Measurements from ENCODE around the gene SYN1. TPM values are rescaled to one million over a fixed set of nuclear protein-coding genes. Genes with fewer than 3 reads are reported as not detected.

The SYN1 gene
- total RNA-seq, 1 experiment from 2014 or later, result 0.49 TPM

DNA sequence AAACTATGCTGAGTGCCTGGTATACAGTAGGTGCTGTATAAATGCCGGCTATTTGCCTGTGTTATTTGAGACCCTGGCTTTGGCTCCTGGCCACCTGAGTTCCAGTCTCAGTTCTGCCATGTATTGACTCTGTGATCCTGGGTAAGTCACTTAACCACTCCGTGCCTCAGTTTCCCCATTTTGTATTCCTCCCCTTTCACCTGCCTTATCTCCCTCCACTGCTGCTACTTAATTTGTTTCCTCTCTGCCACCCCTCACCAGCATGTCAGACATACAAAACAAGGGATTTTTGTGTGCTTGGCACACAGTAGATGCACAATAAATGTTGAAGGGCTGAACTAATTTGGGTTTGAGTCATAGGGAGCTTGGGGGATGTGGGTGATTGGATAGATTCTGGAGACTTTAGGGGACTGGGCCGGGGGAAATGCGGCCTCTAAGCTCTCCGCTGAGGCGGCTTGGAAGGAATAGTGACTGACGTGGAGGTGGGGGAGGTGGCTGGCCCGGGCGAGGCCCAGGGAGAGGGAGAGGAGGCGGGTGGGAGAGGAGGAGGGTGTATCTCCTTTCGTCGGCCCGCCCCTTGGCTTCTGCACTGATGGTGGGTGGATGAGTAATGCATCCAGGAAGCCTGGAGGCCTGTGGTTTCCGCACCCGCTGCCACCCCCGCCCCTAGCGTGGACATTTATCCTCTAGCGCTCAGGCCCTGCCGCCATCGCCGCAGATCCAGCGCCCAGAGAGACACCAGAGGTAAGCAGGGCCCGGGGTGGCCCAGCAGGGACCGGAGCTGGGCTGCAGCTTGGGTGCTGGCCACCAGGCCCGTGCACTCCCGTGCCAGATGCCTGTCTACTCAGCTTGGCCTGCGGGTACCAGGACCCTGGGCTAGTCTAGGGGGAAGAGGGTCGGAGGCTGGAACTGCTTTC lies 37.7 kb downstream of the SYN1 start, which contains the start of gene TIMP1:
Gene TIMP1 (plus strand): TSS at position 706 of the 917 bp plus-strand sequence. CDS start 980 bp downstream, outside the sequence.
- Mint-ChIP-seq H3K36me3 (ENCODE audit: insufficient read depth, unreplicated experiment) (peaks cover 46% of the 10 kb centered on the region), H3K9me3 (ENCODE audit: unreplicated experiment) (no peaks in the 10 kb centered on the region), H3K4me3 (ENCODE audit: unreplicated experiment) (peak within 1 kb of the TSS; percentile 76), H3K27me3 (ENCODE audit: insufficient read depth, unreplicated experiment) (no peaks in the 10 kb centered on the region), H3K4me1 (ENCODE audit: insufficient read depth, unreplicated experiment) (peaks cover 24% of the 10 kb centered on the region), H3K27ac (ENCODE audit: low read depth, unreplicated experiment) (peak within 1 kb of the TSS; percentile 74)
- POLR2A ChIA-PET, result interaction anchor here (0.5 to 2.1 kb wide), 16 partner anchors 9 to 1198 kb away, joined by 3 to 21 read pairs (median 4); partner anchors contain the start of genes ELK1 and SYN1
- DNase-seq (ENCODE audit: unreplicated experiment), result peak; percentile 93
- BruUV-seq (replicated peaks), result no TSS peak
- intact Hi-C loops (cut with micrococcal nuclease), result loop anchor here (1.0 kb wide), 1 partner anchor 41 kb away; no protein-coding TSS in a partner anchor
- TF ChIP-seq, protein P1, sequence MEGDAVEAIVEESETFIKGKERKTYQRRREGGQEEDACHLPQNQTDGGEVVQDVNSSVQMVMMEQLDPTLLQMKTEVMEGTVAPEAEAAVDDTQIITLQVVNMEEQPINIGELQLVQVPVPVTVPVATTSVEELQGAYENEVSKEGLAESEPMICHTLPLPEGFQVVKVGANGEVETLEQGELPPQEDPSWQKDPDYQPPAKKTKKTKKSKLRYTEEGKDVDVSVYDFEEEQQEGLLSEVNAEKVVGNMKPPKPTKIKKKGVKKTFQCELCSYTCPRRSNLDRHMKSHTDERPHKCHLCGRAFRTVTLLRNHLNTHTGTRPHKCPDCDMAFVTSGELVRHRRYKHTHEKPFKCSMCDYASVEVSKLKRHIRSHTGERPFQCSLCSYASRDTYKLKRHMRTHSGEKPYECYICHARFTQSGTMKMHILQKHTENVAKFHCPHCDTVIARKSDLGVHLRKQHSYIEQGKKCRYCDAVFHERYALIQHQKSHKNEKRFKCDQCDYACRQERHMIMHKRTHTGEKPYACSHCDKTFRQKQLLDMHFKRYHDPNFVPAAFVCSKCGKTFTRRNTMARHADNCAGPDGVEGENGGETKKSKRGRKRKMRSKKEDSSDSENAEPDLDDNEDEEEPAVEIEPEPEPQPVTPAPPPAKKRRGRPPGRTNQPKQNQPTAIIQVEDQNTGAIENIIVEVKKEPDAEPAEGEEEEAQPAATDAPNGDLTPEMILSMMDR (IDR thresholded peaks at IDR 0.05; ENCODE audit: unreplicated experiment), result no peak
- CTCF ChIA-PET, result interaction anchor here (0.6 to 1.3 kb wide), 6 partner anchors 16 to 173 kb away, joined by 3 to 4 read pairs (median 4); no protein-coding TSS in a partner anchor

DNA sequence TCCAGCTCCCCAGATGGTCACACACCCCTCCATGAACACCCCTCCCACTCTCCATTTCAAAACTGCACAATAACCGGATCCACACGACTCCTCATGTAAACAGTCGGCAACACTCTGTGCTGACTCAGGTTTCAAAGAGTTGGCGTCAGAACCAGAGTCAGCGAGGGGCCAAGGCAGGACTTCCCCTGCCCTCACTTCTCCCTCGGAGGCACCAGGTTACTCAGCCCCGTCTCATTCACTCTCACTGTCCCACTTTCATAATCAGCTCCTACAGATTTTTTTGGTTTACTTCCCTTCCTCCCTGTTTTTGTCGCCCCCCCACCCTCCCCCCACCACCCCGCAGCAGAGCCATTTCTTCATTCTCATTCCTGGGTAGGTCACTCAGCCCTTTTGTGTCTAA lies 40.1 kb downstream of the SYN1 start:
- DNase-seq (ENCODE audit: unreplicated experiment), result peak; percentile 91
- H3K9me3 Mint-ChIP-seq (ENCODE audit: unreplicated experiment), result no peaks in the 10 kb centered on the region
- CTCF ChIA-PET, result interaction anchor here (0.7 to 1.3 kb wide), 2 partner anchors 11 to 242 kb away, joined by 3 to 4 read pairs; no protein-coding TSS in a partner anchor
- H3K4me3 Mint-ChIP-seq (ENCODE audit: unreplicated experiment), result peak overlapping the region; percentile 8
- peak overlapping the region; percentile 78 for H3K27ac Mint-ChIP-seq (ENCODE audit: low read depth, unreplicated experiment)
- H3K36me3 Mint-ChIP-seq (ENCODE audit: insufficient read depth, unreplicated experiment), result peaks cover 23% of the 10 kb centered on the region
- TF ChIP-seq, protein P1 (IDR thresholded peaks at IDR 0.05; ENCODE audit: unreplicated experiment), result no peak
- intact Hi-C loops (cut with micrococcal nuclease), result no loop called here
- no TSS peak for BruUV-seq (replicated peaks)
- POLR2A ChIA-PET, result interaction anchor here (0.8 to 1.2 kb wide), 2 partner anchors 16 to 65 kb away, joined by 3 read pairs; no protein-coding TSS in a partner anchor
- peaks cover 18% of the 10 kb centered on the region for H3K4me1 Mint-ChIP-seq (ENCODE audit: insufficient read depth, unreplicated experiment)
- H3K27me3 Mint-ChIP-seq (ENCODE audit: insufficient read depth, unreplicated experiment), result no peaks in the 10 kb centered on the region

DNA sequence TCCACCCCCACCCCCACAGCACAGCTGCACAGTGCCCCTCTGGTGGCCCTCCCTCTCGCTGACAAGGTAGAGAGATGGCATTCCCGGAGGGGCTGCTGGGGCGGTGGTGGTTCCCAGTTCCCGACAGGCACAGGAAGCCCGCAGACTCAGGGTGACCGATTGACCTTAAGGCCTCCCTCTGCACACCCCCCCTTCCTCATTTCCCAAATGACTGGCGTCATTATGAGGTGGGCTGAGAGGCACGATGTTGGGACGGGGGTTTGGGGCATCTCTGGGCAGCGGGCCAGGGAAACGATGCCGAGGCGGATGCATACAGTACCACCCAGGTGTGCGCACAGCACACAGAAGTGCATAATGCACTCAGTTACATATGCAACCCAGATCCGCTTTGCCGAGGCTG lies 41.0 kb downstream of the SYN1 start:
- TF ChIP-seq, protein P1 (IDR thresholded peaks at IDR 0.05; ENCODE audit: unreplicated experiment), result no peak
- no peak for DNase-seq (ENCODE audit: unreplicated experiment)
- ChIA-PET POLR2A (no interaction called here), CTCF (interaction anchor here (1.3 kb wide), 1 partner anchor 10 kb away, joined by 4 read pairs; no protein-coding TSS in a partner anchor)
- no peaks in the 10 kb centered on the region for H3K27me3 Mint-ChIP-seq (ENCODE audit: insufficient read depth, unreplicated experiment)
- H3K4me1 Mint-ChIP-seq (ENCODE audit: insufficient read depth, unreplicated experiment), result peaks cover 18% of the 10 kb centered on the region
- intact Hi-C loops (cut with micrococcal nuclease), result no loop called here
- H3K36me3 Mint-ChIP-seq (ENCODE audit: insufficient read depth, unreplicated experiment), result peaks cover 17% of the 10 kb centered on the region
- H3K4me3 Mint-ChIP-seq (ENCODE audit: unreplicated experiment), result no peak overlapping the region
- no TSS peak for BruUV-seq (replicated peaks)
- no peak overlapping the region for H3K27ac Mint-ChIP-seq (ENCODE audit: low read depth, unreplicated experiment)
- no peaks in the 10 kb centered on the region for H3K9me3 Mint-ChIP-seq (ENCODE audit: unreplicated experiment)

DNA sequence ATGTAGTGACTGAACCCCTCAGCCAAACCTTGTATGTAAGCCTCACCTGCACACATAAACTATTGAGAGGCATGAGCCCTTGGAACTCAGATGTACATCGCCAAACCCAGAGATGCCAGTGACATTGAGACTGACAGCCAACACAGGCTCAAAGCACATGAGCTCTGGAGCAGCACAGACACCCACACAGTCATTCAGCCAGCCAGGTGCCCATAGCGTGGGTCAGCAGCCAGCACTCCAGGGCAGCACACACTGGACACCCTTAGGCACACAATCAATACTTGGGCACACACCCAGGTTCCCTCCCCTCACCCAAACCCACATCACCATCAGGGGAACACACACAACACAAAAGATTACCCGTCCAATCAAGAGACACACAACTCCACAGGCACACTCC lies 41.8 kb downstream of the SYN1 start:
- TF ChIP-seq, protein P1 (IDR thresholded peaks at IDR 0.05; ENCODE audit: unreplicated experiment), result no peak
- H3K9me3 Mint-ChIP-seq (ENCODE audit: unreplicated experiment), result no peaks in the 10 kb centered on the region
- intact Hi-C loops (cut with micrococcal nuclease), result no loop called here
- no peak overlapping the region for H3K27ac Mint-ChIP-seq (ENCODE audit: low read depth, unreplicated experiment)
- no peak for DNase-seq (ENCODE audit: unreplicated experiment)
- no peaks in the 10 kb centered on the region for H3K27me3 Mint-ChIP-seq (ENCODE audit: insufficient read depth, unreplicated experiment)
- BruUV-seq (replicated peaks), result no TSS peak
- no peak overlapping the region for H3K4me3 Mint-ChIP-seq (ENCODE audit: unreplicated experiment)
- peaks cover 21% of the 10 kb centered on the region for H3K36me3 Mint-ChIP-seq (ENCODE audit: insufficient read depth, unreplicated experiment)
- POLR2A ChIA-PET, result no interaction called here
- peaks cover 25% of the 10 kb centered on the region for H3K4me1 Mint-ChIP-seq (ENCODE audit: insufficient read depth, unreplicated experiment)
- CTCF ChIA-PET, result no interaction called here
